GM06990 (cell line): ENCODE results near the gene FRG2B.

Experiments
- DNase-seq: peaks from one replicate; pipeline ENCODE4 v3.0.0-alpha.2; 2011; ENCODE audit not compliant: insufficient read length; ENCODE audit errors: extremely low read depth
- H3K27me3 ChIP-seq: replicated peaks from 2 replicates; pipeline ENCODE4 v1.6.0; 2011; ENCODE audit warnings: low read length; ENCODE audit not compliant: control insufficient read depth, insufficient read depth
- H3K36me3 ChIP-seq: 2 replicates; pipeline ENCODE4 v1.5.1; 2011; ENCODE audit warnings: low read length; ENCODE audit not compliant: control insufficient read depth, insufficient read depth
- H3K4me3 ChIP-seq: replicated peaks from 2 replicates; pipeline ENCODE4 v1.5.1; 2011; ENCODE audit warnings: low read depth, mild to moderate bottlenecking, control low read depth, low read length
- TF ChIP-seq, protein P1 (sequence below): IDR thresholded peaks from 2 replicates; pipeline ENCODE4 v1.5.1; 2011; ENCODE audit warnings: low read length, control low read depth, mild to moderate bottlenecking, inconsistent platforms; ENCODE audit not compliant: insufficient read depth, poor library complexity, severe bottlenecking

FRG2B gene

GRCh38 chr10:133618851-133619250 is 7.7 kb downstream of the FRG2B start:
- no peak for DNase-seq
- H3K4me3 ChIP-seq: no peak overlapping the region
- no peaks in the 10 kb centered on the region for H3K36me3 ChIP-seq
- H3K27me3 ChIP-seq: no peaks in the 10 kb centered on the region
- TF ChIP-seq, protein P1, sequence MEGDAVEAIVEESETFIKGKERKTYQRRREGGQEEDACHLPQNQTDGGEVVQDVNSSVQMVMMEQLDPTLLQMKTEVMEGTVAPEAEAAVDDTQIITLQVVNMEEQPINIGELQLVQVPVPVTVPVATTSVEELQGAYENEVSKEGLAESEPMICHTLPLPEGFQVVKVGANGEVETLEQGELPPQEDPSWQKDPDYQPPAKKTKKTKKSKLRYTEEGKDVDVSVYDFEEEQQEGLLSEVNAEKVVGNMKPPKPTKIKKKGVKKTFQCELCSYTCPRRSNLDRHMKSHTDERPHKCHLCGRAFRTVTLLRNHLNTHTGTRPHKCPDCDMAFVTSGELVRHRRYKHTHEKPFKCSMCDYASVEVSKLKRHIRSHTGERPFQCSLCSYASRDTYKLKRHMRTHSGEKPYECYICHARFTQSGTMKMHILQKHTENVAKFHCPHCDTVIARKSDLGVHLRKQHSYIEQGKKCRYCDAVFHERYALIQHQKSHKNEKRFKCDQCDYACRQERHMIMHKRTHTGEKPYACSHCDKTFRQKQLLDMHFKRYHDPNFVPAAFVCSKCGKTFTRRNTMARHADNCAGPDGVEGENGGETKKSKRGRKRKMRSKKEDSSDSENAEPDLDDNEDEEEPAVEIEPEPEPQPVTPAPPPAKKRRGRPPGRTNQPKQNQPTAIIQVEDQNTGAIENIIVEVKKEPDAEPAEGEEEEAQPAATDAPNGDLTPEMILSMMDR: no peak

DNA sequence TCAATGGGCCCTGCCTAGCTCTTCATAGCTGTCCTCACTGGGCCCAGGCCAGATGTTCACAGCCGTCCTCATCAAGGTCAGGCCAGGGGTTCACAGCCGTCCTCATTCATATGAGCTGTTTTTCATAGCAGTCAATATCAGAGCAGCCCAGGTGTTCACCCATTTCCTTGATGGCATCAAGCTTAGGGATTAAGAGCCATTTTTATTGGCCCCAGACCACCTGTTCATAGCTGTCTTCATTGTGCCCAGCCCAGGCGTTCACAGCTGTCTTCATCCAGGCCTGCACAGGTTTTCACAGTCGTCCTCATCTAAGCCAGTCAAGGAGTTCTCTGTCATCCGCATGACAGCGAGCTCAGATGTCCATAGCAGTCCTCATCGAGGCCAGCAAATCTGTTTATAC is 9.4 kb downstream of the FRG2B start:
- no peak overlapping the region for H3K4me3 ChIP-seq
- TF ChIP-seq, protein P1: no peak

DNA sequence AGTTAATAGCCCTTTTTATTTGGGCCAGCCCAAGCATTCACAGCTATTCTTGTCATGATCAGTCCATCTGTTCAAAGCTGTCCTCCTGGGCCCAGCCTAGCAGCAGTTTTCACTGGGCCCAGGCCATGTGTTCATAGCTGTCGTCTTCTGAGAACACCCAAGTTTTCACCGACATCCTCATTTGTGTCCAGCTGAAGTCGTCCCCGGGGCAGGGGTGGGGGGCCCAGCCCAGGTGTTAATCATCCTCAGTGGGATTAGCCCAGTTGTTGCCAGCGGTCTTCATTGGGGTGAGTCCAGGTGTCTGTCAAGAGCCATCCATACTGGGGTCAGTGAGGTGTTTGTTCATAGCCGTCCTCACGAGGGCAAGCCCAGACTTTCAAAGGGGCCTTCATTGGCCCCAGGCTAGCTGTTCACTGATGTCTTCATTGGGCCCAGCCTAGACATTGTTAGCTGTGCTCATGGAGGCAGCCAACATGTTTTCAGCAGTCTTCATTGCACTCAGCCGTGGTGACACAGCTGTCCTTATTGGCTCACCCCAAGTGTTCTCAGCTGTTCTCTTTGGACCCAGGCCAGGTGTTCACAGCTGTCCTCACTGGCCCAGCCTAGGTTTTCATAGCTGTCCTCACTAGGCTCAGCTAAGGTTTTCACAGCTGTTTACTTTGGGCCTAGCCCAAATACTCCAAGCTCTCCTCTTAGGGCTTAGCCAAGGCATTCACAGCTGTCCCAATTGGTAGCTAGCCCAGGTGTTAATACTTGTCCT is 10.0 kb downstream of the FRG2B start:
- DNase-seq: no peak
- Histone ChIP-seq H3K36me3 (no peaks in the 10 kb centered on the region), H3K27me3 (no peaks in the 10 kb centered on the region), H3K4me3 (no peak overlapping the region)
- TF ChIP-seq, protein P1: no peak

More for the DNA sequence above, 9.4 kb downstream of the FRG2B start:
- no peak for DNase-seq
- no peaks in the 10 kb centered on the region for H3K27me3 ChIP-seq
- no peaks in the 10 kb centered on the region for H3K36me3 ChIP-seq

DNA sequence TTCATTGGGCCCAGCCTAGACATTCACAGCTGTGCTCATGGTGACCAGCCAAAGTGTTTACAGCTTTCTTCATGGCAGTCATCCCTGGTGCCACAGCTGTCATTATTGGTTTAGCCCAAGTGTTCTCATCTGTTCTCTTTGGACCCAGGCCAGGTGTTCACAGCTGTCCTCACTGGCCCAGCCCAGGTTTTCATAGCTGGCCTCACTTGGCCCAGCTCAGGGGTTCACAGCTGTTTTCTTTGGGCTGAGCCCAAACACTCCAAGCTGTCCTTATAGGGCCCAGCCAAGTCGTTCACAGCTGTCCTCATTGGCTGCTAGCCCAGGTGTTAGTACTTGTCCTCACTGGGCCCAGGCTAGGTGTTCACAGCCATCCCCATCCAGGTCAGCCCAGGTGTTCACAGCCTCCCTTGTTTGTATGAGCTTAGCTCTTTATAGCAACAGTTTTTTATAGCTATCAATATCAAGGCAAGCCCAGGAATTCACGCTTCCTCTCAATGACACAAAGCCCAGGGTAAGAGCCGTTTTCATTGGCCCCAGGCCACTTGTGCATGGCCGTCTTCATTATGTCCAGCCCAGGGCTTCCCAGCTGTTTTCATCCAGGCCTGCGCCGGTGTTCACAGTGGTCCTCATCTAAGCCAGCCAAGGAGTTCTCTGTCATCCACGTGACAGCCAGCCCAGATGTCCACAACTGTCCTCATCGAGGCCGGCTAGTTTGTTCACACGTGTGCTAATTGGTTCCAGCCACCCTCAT is 11.6 kb downstream of the FRG2B start:
- Histone ChIP-seq H3K36me3 (no peaks in the 10 kb centered on the region), H3K27me3 (no peaks in the 10 kb centered on the region), H3K4me3 (no peak overlapping the region)
- TF ChIP-seq, protein P1: no peak
- no peak for DNase-seq

- TF ChIP-seq, protein P1: no peak
- no peak for DNase-seq
- no peaks in the 10 kb centered on the region for H3K27me3 ChIP-seq
- H3K4me3 ChIP-seq: no peak overlapping the region
- H3K36me3 ChIP-seq: no peaks in the 10 kb centered on the region
Observed at GRCh38 chr10:133613699-133614098, 12.9 kb downstream of the FRG2B start.
